HG02763 (cell line): ENCODE data around the gene PDGFC.
"Not testable (repeated sequence)": the region's sequence is repeated elsewhere in the genome, so short reads cannot be mapped to it uniquely, and the experiment has no call there.

Experiments
- ATAC-seq: cut with Tn5 transposase; IDR thresholded peaks from one replicate; pipeline ENCODE4 v1.9.1; 2021; ENCODE audit warnings: mild to moderate bottlenecking, moderate library complexity; ENCODE audit not compliant: unreplicated experiment

Gene PDGFC

GRCh38 chr4:156913234-156913633 is 58.4 kb downstream of the PDGFC start:
- no peak for ATAC-seq

GRCh38 chr4:156909010-156909409 is 62.6 kb downstream of the PDGFC start:
- no peak for ATAC-seq

GRCh38 chr4:156906325-156906724 is 65.3 kb downstream of the PDGFC start:
- no peak for ATAC-seq

- no peak for ATAC-seq
Measured at GRCh38 chr4:156901871-156902270, 69.7 kb downstream of the PDGFC start.

GRCh38 chr4:156898373-156899117 is 73.1 kb downstream of the PDGFC start:
- ATAC-seq, result no peak

GRCh38 chr4:156896527-156896926 is 75.1 kb downstream of the PDGFC start:
- no peak for ATAC-seq

- ATAC-seq, result no peak
Measured at GRCh38 chr4:156894234-156894633, 77.4 kb downstream of the PDGFC start.

- ATAC-seq, result no peak
Measured at GRCh38 chr4:156892805-156893204, 78.8 kb downstream of the PDGFC start.

- ATAC-seq, result no peak
Measured at GRCh38 chr4:156889616-156890594, 81.7 kb downstream of the PDGFC start.

- no peak for ATAC-seq
Measured at GRCh38 chr4:156888762-156889161, 82.8 kb downstream of the PDGFC start.

- no peak for ATAC-seq
Measured at GRCh38 chr4:156886481-156886880, 85.1 kb downstream of the PDGFC start.

- no peak for ATAC-seq
Measured at GRCh38 chr4:156885374-156885773, 86.2 kb downstream of the PDGFC start.

GRCh38 chr4:156884183-156884582 is 87.4 kb downstream of the PDGFC start:
- ATAC-seq, result no peak

- no peak for ATAC-seq
Measured at GRCh38 chr4:156875704-156876103, 95.9 kb downstream of the PDGFC start.

GRCh38 chr4:156875055-156875454 is 96.5 kb downstream of the PDGFC start:
- ATAC-seq, result no peak

GRCh38 chr4:156873799-156874198 is 97.8 kb downstream of the PDGFC start:
- ATAC-seq, result no peak

- ATAC-seq, result no peak
Measured at GRCh38 chr4:156870861-156871260, 100.7 kb downstream of the PDGFC start.

GRCh38 chr4:156870131-156870530 is 101.5 kb downstream of the PDGFC start:
- ATAC-seq, result no peak

GRCh38 chr4:156866088-156866487 is 105.5 kb downstream of the PDGFC start:
- ATAC-seq, result not testable (repeated sequence)

- no peak for ATAC-seq
Measured at GRCh38 chr4:156865451-156865850, 106.1 kb downstream of the PDGFC start.

- ATAC-seq, result no peak
Measured at GRCh38 chr4:156858071-156858470, 113.5 kb downstream of the PDGFC start.

- no peak for ATAC-seq
Measured at GRCh38 chr4:156838761-156839160, 132.8 kb downstream of the PDGFC start.
